Measurements from ENCODE around the gene ZEB1.

ZEB1 gene

GRCh38 chr10:31273789-31274188 is 45.2 kb upstream of the ZEB1 start (continued):
- TF ChIP-seq BCL11A (tag by site-specific recombination; IDR thresholded peaks at IDR 0.05; ENCODE audit: low read depth) (no peak), ZNF580 (tag by site-specific recombination; IDR thresholded peaks at IDR 0.05) (no peak), ATF2 (tag by site-specific recombination; IDR thresholded peaks at IDR 0.05; ENCODE audit: low read depth) (no peak), ZNF830 (tag by site-specific recombination; IDR thresholded peaks at IDR 0.05; ENCODE audit: low read depth) (no peak), PRDM6 (tag by site-specific recombination; IDR thresholded peaks at IDR 0.05) (no peak), ZNF335 (tag by site-specific recombination; conservative IDR thresholded peaks at IDR 0.05) (no peak), ZXDB (tag by site-specific recombination; IDR thresholded peaks at IDR 0.05) (peak; percentile 47), ZNF555 (tag by site-specific recombination; conservative IDR thresholded peaks at IDR 0.05) (peak; percentile 65), ZNF223 (tag by site-specific recombination; IDR thresholded peaks at IDR 0.05) (no peak), ZSCAN23 (tag by site-specific recombination; IDR thresholded peaks at IDR 0.05) (no peak), ZNF692 (tag by site-specific recombination; IDR thresholded peaks at IDR 0.05) (no peak), ZNF514 (tag by site-specific recombination; IDR thresholded peaks at IDR 0.05) (0 out of 2 replicates have a peak, but pooled peaks have one; percentile 39), ZNF433 (tag by site-specific recombination; IDR thresholded peaks at IDR 0.05; ENCODE audit: low read depth) (peak; percentile 42; the same call in 1 of the 2 replicates), SCRT2 (tag by site-specific recombination; IDR thresholded peaks at IDR 0.05) (no peak), ZNF645 (tag by site-specific recombination; IDR thresholded peaks at IDR 0.05) (no peak), ZNF426 (tag by site-specific recombination; IDR thresholded peaks at IDR 0.05) (peak; percentile 68), ZNF394 (tag by site-specific recombination; IDR thresholded peaks at IDR 0.05; ENCODE audit: borderline replicate concordance) (peak; percentile 76; the same call in 1 of the 2 replicates), ZNF140 (tag by site-specific recombination; IDR thresholded peaks at IDR 0.05) (peak; percentile 45; the same call in 1 of the 2 replicates), ZSCAN30 (tag by site-specific recombination; IDR thresholded peaks at IDR 0.05) (no peak)
- TF ChIP-seq, protein P1, sequence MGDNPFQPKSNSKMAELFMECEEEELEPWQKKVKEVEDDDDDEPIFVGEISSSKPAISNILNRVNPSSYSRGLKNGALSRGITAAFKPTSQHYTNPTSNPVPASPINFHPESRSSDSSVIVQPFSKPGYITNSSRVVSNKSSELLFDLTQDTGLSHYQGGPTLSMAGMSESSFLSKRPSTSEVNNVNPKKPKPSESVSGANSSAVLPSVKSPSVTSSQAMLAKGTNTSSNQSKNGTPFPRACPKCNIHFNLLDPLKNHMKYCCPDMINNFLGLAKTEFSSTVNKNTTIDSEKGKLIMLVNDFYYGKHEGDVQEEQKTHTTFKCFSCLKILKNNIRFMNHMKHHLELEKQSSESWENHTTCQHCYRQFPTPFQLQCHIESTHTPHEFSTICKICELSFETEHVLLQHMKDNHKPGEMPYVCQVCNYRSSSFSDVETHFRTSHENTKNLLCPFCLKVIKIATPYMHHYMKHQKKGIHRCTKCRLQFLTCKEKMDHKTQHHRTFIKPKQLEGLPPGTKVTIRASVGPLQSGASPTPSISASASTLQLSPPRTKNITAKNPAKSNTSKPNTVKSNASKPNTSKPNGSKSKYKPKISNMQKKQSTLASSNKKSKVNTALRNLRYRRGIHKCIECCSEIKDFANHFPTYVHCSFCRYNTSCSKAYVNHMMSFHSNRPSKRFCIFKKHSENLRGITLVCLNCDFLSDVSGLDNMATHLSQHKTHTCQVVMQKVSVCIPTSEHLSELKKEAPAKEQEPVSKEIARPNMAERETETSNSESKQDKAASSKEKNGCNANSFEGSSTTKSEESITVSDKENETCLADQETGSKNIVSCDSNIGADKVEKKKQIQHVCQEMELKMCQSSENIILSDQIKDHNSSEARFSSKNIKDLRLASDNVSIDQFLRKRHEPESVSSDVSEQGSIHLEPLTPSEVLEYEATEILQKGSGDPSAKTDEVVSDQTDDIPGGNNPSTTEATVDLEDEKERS (tag by site-specific recombination; IDR thresholded peaks at IDR 0.05), result no peak
- TF ChIP-seq, protein P2, sequence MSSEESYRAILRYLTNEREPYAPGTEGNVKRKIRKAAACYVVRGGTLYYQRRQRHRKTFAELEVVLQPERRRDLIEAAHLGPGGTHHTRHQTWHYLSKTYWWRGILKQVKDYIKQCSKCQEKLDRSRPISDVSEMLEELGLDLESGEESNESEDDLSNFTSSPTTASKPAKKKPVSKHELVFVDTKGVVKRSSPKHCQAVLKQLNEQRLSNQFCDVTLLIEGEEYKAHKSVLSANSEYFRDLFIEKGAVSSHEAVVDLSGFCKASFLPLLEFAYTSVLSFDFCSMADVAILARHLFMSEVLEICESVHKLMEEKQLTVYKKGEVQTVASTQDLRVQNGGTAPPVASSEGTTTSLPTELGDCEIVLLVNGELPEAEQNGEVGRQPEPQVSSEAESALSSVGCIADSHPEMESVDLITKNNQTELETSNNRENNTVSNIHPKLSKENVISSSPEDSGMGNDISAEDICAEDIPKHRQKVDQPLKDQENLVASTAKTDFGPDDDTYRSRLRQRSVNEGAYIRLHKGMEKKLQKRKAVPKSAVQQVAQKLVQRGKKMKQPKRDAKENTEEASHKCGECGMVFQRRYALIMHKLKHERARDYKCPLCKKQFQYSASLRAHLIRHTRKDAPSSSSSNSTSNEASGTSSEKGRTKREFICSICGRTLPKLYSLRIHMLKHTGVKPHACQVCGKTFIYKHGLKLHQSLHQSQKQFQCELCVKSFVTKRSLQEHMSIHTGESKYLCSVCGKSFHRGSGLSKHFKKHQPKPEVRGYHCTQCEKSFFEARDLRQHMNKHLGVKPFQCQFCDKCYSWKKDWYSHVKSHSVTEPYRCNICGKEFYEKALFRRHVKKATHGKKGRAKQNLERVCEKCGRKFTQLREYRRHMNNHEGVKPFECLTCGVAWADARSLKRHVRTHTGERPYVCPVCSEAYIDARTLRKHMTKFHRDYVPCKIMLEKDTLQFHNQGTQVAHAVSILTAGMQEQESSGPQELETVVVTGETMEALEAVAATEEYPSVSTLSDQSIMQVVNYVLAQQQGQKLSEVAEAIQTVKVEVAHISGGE (tag by site-specific recombination; conservative IDR thresholded peaks at IDR 0.05; ENCODE audit: low read depth), result peak; percentile 65
- TF ChIP-seq, protein P3, sequence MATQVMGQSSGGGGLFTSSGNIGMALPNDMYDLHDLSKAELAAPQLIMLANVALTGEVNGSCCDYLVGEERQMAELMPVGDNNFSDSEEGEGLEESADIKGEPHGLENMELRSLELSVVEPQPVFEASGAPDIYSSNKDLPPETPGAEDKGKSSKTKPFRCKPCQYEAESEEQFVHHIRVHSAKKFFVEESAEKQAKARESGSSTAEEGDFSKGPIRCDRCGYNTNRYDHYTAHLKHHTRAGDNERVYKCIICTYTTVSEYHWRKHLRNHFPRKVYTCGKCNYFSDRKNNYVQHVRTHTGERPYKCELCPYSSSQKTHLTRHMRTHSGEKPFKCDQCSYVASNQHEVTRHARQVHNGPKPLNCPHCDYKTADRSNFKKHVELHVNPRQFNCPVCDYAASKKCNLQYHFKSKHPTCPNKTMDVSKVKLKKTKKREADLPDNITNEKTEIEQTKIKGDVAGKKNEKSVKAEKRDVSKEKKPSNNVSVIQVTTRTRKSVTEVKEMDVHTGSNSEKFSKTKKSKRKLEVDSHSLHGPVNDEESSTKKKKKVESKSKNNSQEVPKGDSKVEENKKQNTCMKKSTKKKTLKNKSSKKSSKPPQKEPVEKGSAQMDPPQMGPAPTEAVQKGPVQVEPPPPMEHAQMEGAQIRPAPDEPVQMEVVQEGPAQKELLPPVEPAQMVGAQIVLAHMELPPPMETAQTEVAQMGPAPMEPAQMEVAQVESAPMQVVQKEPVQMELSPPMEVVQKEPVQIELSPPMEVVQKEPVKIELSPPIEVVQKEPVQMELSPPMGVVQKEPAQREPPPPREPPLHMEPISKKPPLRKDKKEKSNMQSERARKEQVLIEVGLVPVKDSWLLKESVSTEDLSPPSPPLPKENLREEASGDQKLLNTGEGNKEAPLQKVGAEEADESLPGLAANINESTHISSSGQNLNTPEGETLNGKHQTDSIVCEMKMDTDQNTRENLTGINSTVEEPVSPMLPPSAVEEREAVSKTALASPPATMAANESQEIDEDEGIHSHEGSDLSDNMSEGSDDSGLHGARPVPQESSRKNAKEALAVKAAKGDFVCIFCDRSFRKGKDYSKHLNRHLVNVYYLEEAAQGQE (tag by site-specific recombination; IDR thresholded peaks at IDR 0.05), result 0 out of 2 replicates have a peak, but pooled peaks have one; percentile 15

All from HEK293 (cell line).